GM19099 (cell line): Measurements from ENCODE around the gene TESMIN.

Source experiments
- POLR2A ChIP-seq: IDR thresholded peaks from 3 replicates; pipeline ENCODE4 v1.6.1; 2011; ENCODE audit warnings: low read depth; ENCODE audit not compliant: insufficient read length; ENCODE audit errors: extremely low read depth

The TESMIN gene

DNA sequence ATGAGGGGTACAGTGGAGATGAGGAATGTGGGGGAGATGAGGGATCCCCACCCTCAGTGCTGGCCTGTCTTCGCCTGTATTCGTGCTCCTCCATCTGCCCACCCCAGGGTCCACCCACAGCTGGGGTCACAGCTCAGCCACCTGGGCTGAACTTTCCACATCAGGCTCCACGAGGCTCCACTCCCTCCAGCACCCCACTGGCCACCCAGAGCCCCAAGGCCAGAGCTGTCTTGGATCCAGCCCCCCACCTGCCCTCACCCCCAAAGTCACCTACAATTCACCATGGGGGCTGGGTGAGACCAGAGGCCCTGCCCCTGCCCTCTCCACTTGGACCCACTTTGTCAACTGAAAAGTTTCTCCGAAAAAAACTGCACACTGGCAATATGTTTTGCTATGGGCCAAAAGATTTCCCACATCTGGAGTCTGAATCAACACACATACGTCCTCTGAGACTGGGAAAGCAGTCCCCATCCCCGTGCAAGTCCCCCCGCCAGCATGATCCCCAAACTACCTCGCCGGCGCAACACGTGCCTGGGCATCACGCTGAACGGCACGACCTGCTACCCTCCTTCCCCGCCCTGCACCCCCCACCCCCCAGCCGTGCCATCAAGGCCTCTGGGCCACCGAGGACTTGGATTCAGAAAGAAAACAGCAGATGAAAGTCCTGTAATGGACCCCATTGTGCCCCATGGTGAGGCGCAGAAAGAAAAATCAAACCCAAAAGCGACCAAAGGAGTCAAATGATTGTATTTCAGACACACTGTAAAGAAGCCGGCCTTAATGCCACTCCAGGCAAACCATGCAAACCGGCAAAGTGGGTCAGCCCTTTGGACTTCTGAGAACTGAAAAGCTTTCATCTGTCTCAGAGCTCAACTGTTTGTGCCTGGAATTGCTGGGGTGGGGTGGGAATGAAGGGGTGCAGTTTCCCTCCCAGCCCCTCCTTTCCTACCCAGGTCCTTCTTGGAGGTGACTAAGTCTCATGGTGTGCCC lies 83.5 kb downstream of the TESMIN start:
- TF ChIP-seq POLR2A: no peak

DNA sequence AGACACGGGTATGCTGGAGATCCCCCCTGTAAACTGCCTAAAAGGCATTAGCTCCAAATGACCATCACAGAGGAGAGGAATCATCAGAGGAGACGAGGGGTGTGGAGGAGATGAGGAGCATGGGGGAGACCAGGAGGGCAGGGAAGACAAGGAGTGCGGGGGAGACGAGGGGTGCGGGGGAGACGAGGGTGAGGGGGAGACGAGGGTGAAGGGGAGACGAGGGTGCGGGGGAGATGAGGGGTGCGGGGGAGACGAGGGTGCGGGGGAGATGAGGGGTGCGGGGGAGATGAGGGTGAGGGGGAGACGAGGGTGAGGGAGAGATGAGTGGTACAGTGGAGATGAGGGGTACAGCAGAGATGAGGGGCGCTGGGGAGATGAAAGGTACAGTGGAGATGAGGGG lies 84.5 kb downstream of the TESMIN start:
- no peak for TF ChIP-seq POLR2A

DNA sequence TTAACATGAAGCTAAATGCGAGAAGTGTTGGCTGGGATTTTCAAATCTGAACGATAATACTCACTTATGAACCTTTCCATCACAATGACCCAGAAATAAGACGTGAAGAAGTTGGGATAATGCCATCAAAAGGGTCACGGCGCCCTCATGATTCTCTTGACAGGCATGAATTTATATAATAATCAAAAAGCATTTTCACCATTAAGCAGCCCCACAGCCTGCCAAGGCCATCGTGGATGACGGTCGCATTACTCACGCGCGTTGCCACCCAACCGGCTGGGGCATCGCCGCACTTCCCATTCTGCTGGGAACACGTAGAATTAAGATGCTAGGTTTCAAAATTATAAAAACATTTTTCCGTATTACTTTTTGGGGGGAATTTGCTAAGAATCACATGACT lies 85.9 kb downstream of the TESMIN start:
- TF ChIP-seq POLR2A: no peak

DNA sequence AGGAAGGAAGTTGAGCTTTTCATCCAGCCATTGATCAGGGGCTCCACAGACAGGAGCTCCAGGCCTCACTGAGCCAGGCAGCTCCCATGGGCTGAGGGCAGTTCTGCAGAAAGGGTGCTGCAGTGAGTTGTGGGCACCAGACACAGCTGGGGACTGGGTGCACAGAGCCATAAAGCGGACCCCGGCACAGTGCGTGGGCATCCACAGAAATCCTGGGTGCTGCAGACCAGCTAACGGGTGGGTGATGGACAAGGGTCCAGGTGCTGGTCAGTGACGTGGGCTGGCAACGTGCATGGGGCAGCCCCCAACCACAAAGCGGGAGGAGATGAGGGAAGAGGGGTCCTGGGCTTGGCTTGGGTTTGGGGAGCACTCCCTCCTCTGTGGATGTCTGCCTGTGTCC lies 86.4 kb downstream of the TESMIN start:
- no peak for TF ChIP-seq POLR2A

DNA sequence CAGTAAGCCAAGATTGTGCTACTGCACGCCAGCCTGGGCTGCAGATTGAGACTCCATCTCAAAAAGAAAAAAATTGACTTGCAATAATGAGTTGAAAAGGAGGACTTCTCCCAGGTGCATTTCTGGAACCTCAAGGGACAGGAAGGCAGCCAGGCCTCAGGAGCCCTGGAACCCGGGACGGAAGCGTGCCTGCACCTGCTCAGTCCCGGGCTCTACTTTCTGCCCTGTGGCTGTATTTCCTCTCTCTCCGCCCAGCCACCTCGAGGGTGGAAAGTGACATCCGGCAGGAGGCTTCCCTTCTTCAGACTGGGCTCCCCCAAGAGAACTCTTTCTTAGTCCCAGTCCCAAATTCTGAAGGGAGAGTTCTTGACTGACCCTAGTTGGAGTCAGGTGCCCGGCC lies 87.2 kb downstream of the TESMIN start:
- TF ChIP-seq POLR2A: no peak

DNA sequence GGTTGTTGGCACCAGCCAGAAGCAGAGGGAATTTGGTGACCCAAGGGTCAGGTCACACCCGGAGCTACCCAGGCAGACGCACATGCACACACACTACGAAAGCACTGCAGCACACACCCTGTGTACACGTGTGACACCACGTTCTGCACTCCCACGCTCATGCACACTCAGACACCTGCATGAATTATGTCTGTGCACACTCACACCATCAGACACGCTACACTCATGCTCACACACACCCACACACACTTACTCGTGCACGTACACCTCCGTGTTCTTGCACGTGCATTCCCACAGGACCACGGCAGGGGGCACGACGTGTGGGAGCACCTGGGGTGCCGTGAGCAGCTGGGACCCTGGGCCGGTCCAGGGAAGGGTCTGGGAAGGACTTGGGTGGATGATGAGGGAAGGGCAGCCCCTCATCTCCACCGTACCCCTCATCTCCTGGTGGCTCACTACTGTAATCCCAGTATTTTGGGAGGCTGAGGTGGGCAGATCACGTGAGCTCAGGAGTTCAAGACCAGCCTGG lies 87.8 kb downstream of the TESMIN start:
- TF ChIP-seq POLR2A: no peak

DNA sequence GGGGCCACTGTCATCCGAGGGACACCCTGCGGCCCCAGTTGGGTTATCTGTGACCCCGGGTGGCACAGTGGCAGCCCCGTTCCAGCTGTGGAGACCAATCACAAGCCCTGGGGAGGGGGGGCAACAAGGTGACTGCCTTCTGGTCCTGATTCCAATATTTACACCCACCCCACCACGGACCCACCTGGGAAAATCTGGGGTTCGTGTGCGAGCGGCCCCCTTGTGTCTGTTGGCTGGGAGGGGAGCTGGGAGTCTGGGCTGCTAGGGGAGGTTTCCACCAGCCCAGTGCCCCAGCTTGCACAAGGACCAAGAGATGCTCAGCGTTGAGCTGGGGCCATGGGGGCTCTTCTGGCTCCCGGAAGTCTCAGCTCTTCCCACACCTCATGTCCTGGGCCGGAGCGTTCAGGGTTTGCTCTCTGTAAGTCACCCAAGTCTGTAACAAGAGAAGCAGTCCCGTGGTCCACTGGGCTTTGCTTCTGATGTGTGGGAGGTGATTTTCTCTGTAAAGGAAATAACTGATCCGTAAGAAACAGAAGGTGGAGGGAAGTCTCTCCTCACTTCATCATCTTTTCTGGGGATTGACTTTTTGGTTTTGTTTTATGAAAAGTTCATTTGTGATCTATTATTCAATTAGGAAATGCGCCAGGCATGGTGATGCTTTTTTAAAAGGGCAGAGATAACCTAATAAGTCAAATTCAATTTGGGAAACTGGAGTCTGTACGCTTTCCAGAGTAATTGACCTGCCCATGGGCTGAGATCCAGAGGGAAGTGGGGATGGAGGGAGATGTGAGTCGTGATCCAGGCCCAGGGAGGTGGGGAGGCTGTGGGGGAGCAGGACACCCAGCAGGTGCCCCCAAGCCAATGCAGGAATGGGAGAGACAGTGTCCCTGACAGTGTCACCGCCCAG lies 89.4 kb downstream of the TESMIN start:
- no peak for TF ChIP-seq POLR2A

DNA sequence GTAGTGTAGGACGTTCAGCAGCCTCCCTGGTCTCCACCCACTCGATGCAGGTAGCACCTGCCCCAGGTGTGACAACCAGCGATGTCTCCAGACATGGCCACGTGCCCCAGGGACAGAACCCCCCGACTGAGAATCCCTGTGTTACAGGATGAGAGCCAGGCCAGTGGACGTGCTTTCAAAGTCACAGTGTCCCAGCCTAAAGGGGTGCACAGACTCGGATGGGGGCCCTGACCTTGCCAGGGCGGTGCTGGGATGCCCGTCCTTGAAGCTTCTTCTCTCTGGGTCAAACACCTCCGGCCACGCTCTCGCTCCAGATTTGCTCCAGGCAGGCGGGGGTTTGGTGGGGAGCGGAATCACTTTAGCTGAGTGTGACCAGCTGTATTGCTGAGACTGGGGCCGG lies 90.3 kb downstream of the TESMIN start:
- TF ChIP-seq POLR2A: no peak

DNA sequence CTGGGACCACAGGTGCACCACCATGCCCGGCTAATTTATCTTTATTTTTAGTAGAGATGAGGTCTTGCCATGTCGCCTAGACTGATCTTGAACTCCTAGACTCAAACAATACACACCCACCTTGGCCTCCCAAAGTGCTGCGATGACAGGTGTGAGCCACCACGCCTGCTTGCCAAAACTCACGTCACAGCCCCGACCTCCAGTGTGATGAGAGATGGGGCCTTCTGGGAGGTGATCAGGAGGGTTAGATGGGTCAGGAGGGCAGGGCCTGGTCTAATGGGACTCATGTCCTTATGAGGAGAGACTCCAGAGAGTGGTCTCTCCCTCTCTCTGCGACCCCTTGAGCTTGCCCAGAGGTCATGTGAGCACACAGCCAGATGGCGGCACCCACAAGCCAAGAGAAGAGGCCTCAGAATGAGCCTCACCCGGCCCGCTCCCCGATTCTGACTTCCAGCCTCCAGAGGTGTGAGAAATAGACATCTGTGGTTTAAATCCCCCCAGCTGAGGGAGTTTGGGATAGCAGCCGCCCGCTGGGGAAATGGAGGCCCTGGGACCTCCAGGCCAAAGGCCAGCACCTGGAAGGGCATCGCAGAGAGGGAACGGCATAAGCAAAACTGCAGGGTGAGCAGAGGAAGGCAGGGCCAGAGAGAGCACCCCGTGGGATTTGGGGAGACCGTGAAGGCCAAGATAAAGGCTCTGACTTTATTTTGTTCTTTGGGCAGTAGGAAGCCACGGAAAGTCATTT lies 91.1 kb downstream of the TESMIN start:
- no peak for TF ChIP-seq POLR2A

DNA sequence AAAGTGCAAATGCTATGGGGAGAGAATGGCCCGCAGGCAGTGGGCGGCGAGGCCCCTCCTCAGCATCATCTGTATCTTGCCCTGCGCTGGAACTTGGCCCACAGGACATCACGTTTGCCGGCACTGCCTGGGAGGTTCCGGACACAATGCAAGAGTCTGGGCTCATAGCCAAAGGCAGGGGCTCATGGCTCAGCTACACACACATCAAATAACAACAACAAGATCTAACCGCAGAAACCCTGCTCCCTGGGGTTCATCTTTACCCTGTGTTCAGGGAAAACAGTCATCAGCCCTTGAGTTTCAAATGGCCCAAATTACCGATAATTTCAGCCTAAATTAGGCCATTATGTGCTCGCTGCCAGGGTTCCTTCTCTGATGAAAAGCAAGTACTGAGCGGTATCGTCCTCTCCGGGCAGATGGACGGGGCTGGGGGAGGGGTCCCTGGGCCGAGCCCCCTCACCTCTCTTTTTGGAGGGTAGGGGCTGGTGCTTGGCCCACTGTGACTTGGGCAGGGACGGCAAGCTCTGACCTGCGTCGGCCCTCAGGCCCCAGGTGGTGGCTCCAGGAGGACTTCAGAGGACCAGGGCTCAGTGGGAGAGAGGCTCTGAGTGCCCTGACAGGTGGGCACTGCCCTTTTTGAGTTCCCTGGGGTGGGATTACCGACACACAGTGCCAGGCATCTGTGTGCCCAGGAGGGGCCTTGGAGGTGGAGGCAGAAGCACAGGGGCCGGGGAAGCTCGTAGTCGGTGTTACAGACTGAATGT lies 92.0 kb downstream of the TESMIN start:
- no peak for TF ChIP-seq POLR2A

DNA sequence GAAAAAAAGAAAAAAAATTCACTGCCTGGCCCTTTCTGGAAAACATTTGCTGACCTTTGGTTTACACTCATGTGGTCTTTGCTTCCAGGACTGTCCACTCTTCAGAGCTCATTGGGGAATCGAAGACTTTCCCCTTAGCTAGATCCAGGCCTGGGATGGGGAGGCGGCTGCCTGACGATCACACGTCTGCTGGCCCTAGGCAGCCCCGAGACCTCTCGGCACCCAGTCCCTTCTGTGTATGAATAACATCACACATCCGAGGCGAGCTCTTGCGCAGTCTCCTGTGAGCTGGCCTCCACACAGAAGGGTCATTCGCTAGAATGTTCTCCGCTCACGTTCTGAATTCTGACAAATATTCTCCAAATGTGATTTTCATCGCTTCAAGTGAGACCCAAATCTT lies 92.7 kb downstream of the TESMIN start:
- TF ChIP-seq POLR2A: no peak

DNA sequence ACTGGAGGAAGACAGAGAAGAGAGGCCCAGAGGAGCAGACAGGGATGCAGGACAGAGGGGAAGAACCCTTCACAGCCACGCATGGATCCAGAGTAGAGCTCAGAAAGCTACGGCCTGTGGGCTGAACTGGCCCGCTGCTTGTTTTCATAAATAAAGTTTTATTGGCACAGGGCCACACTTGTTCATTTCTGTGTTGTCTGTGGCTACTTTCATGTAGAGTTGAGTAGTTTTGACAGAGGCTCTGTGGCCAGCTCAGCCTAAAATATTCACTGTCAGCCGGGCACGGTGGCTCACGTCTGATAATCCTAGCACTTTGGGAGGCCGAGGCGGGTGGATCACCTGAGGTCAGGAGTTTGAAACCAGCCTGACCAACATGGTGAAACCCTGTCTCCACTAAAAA lies 93.2 kb downstream of the TESMIN start:
- TF ChIP-seq POLR2A: no peak
